Measurements from ENCODE around the gene CDCP2. TPM values are rescaled to one million over a fixed set of nuclear protein-coding genes. Genes with fewer than 3 reads are reported as not detected.
"Not testable (repeated sequence)": the region's sequence is repeated elsewhere in the genome, so short reads cannot be mapped to it uniquely, and the experiment has no call there.

The CDCP2 gene
- total RNA-seq, 1 experiment from 2014 or later = not detected

- H3K4me1 ChIP-seq (ENCODE audit: insufficient read depth, low read length) = no peaks in the 10 kb centered on the region
- no peaks in the 10 kb centered on the region for H3K27me3 ChIP-seq (ENCODE audit: low read length)
- no peak for TF ChIP-seq EZH2 (IDR thresholded peaks at IDR 0.05; ENCODE audit: low read length, unreplicated experiment)
- peak; percentile 48 for TF ChIP-seq CTCF (conservative IDR thresholded peaks at IDR 0.05; ENCODE audit: low read depth, low read length)
- H3K4me2 ChIP-seq (ENCODE audit: low read length) = no peak overlapping the region
- H4K20me1 ChIP-seq (ENCODE audit: low read length) = no peaks in the 10 kb centered on the region
- no TSS peak for BruUV-seq (replicated peaks)
- no peak overlapping the region for H2AFZ ChIP-seq (ENCODE audit: low read length)
- peak; percentile 35; the same call in 1 of the 2 replicates for ATAC-seq
- no peaks in the 10 kb centered on the region for H3K36me3 ChIP-seq (ENCODE audit: low read depth, low read length)
- no peak overlapping the region for H3K4me3 ChIP-seq (ENCODE audit: low read length)
- no peaks in the 10 kb centered on the region for H3F3A ChIP-seq (ENCODE audit: low read length, unreplicated experiment)
- no peak overlapping the region for H3K27ac ChIP-seq (ENCODE audit: low read length)
- ChIA-PET CTCF (no interaction called here), POLR2A (ENCODE audit: unreplicated experiment) (no interaction called here)
- intact Hi-C loops (cut with micrococcal nuclease) = no loop called here
- no peaks in the 10 kb centered on the region for H3K9me2 ChIP-seq (replicated peaks; ENCODE audit: low read length)
- peak; percentile 17 for DNase-seq
- H3K9me3 ChIP-seq (ENCODE audit: low read length) = no peaks in the 10 kb centered on the region
- H3K79me2 ChIP-seq (ENCODE audit: low read length) = no peaks in the 10 kb centered on the region
- H3K9ac ChIP-seq (ENCODE audit: low read length) = no peak overlapping the region
These were observed 45.7 kb downstream of the CDCP2 start for GRCh38 chr1:54107131-54107530.

- no peak overlapping the region for H2AFZ ChIP-seq (ENCODE audit: low read length)
- H3K4me3 ChIP-seq (ENCODE audit: low read length) = no peak overlapping the region
- no peaks in the 10 kb centered on the region for H3F3A ChIP-seq (ENCODE audit: low read length, unreplicated experiment)
- no peaks in the 10 kb centered on the region for H3K4me1 ChIP-seq (ENCODE audit: insufficient read depth, low read length)
- CTCF ChIA-PET = no interaction called here
- ATAC-seq = no peak
- H3K9me2 ChIP-seq (replicated peaks; ENCODE audit: low read length) = no peaks in the 10 kb centered on the region
- TF ChIP-seq EZH2 (IDR thresholded peaks at IDR 0.05; ENCODE audit: low read length, unreplicated experiment) = no peak
- TF ChIP-seq EZH2phosphoT487 (IDR thresholded peaks at IDR 0.05; ENCODE audit: borderline replicate concordance, low read length) = no peak
- TF ChIP-seq CTCF (conservative IDR thresholded peaks at IDR 0.05; ENCODE audit: low read depth, low read length) = no peak
- intact Hi-C loops (cut with micrococcal nuclease) = no loop called here
- POLR2A ChIA-PET (ENCODE audit: unreplicated experiment) = no interaction called here
- H3K9me3 ChIP-seq (ENCODE audit: low read length) = no peaks in the 10 kb centered on the region
- H3K9ac ChIP-seq (ENCODE audit: low read length) = no peak overlapping the region
- BruUV-seq (replicated peaks) = no TSS peak
- DNase-seq = no peak
- H3K36me3 ChIP-seq (ENCODE audit: low read depth, low read length) = no peaks in the 10 kb centered on the region
- H3K79me2 ChIP-seq (ENCODE audit: low read length) = no peaks in the 10 kb centered on the region
- no peak overlapping the region for H3K27ac ChIP-seq (ENCODE audit: low read length)
- H4K20me1 ChIP-seq (ENCODE audit: low read length) = no peaks in the 10 kb centered on the region
- H3K4me2 ChIP-seq (ENCODE audit: low read length) = no peak overlapping the region
- H3K27me3 ChIP-seq (ENCODE audit: low read length) = no peaks in the 10 kb centered on the region
These were observed 47.0 kb downstream of the CDCP2 start for GRCh38 chr1:54105736-54106269.

GRCh38 chr1:54105080-54105479, 47.7 kb downstream of the CDCP2 start:
- intact Hi-C loops (cut with micrococcal nuclease) = no loop called here
- no peak for TF ChIP-seq EZH2phosphoT487 (IDR thresholded peaks at IDR 0.05; ENCODE audit: borderline replicate concordance, low read length)
- TF ChIP-seq CTCF (conservative IDR thresholded peaks at IDR 0.05; ENCODE audit: low read depth, low read length) = no peak
- TF ChIP-seq EZH2 (IDR thresholded peaks at IDR 0.05; ENCODE audit: low read length, unreplicated experiment) = no peak
- no peak overlapping the region for H2AFZ ChIP-seq (ENCODE audit: low read length)
- H3K4me3 ChIP-seq (ENCODE audit: low read length) = no peak overlapping the region
- H3K9ac ChIP-seq (ENCODE audit: low read length) = no peak overlapping the region
- ChIA-PET CTCF (no interaction called here), POLR2A (ENCODE audit: unreplicated experiment) (no interaction called here)
- H3K79me2 ChIP-seq (ENCODE audit: low read length) = no peaks in the 10 kb centered on the region
- BruUV-seq (replicated peaks) = no TSS peak
- no peaks in the 10 kb centered on the region for H3K4me1 ChIP-seq (ENCODE audit: insufficient read depth, low read length)
- no peaks in the 10 kb centered on the region for H4K20me1 ChIP-seq (ENCODE audit: low read length)
- no peaks in the 10 kb centered on the region for H3K36me3 ChIP-seq (ENCODE audit: low read depth, low read length)
- H3K9me3 ChIP-seq (ENCODE audit: low read length) = no peaks in the 10 kb centered on the region
- no peak for DNase-seq
- H3K9me2 ChIP-seq (replicated peaks; ENCODE audit: low read length) = no peaks in the 10 kb centered on the region
- H3K27ac ChIP-seq (ENCODE audit: low read length) = no peak overlapping the region
- no peak overlapping the region for H3K4me2 ChIP-seq (ENCODE audit: low read length)
- H3K27me3 ChIP-seq (ENCODE audit: low read length) = no peaks in the 10 kb centered on the region
- H3F3A ChIP-seq (ENCODE audit: low read length, unreplicated experiment) = no peaks in the 10 kb centered on the region
- no peak for ATAC-seq

- POLR2A ChIA-PET (ENCODE audit: unreplicated experiment); ATAC-seq; BruUV-seq (replicated peaks): not testable (repeated sequence)
These were observed 48.2 kb downstream of the CDCP2 start for GRCh38 chr1:54104613-54105012.

More at GRCh38 chr1:54104613-54105012, 48.2 kb downstream of the CDCP2 start:
- H3K36me3 ChIP-seq (ENCODE audit: low read depth, low read length); H4K20me1 ChIP-seq (ENCODE audit: low read length); H3K9me2 ChIP-seq (replicated peaks; ENCODE audit: low read length); H3K27me3 ChIP-seq (ENCODE audit: low read length); H3K79me2 ChIP-seq (ENCODE audit: low read length); H3K9ac ChIP-seq (ENCODE audit: low read length); H3F3A ChIP-seq (ENCODE audit: low read length, unreplicated experiment); CTCF ChIA-PET; H3K27ac ChIP-seq (ENCODE audit: low read length); H3K4me2 ChIP-seq (ENCODE audit: low read length); DNase-seq; H3K9me3 ChIP-seq (ENCODE audit: low read length); intact Hi-C loops (cut with micrococcal nuclease); H3K4me1 ChIP-seq (ENCODE audit: insufficient read depth, low read length); H2AFZ ChIP-seq (ENCODE audit: low read length); H3K4me3 ChIP-seq (ENCODE audit: low read length): not testable (repeated sequence)

All from PC-3 (cell line).